Neural cell (in vitro differentiated cells): ENCODE results near the gene ADPRS. TPM values are rescaled to one million over a fixed set of nuclear protein-coding genes. Genes with fewer than 3 reads are reported as not detected.

Source experiments
- H2AFZ ChIP-seq: fragments of 200-600, 300-800 bp; sonication (generic), shearing (Covaris generic); 2 replicates; pipeline ENCODE4 v1.6.0; 2014; ENCODE audit warnings: low read depth, mild to moderate bottlenecking, antibody characterized with exemption, low read length, moderate library complexity
- H3F3A ChIP-seq: fragments of 200-600 bp; shearing (Covaris generic); 2 replicates; pipeline ENCODE4 v1.6.1; 2016; ENCODE audit warnings: mild to moderate bottlenecking, moderate library complexity, mixed read lengths, antibody characterized with exemption, low read length; ENCODE audit not compliant: insufficient read depth, poor library complexity, severe bottlenecking
- H3K27ac ChIP-seq: fragments of 200-600, 300-800 bp; sonication (generic), shearing (Covaris generic); 2 replicates; pipeline ENCODE4 v1.5.1; 2014; ENCODE audit warnings: mild to moderate bottlenecking, low read length, moderate library complexity
- H3K27me3 ChIP-seq: fragments of 300-800, 200-600 bp; sonication (generic), shearing (Covaris generic); 2 replicates; pipeline ENCODE4 v1.6.0; 2014; ENCODE audit warnings: mild to moderate bottlenecking, low read depth, low read length, moderate library complexity; ENCODE audit not compliant: insufficient read depth
- H3K36me3 ChIP-seq: fragments of 300-800, 200-600 bp; sonication (generic), shearing (Covaris generic); 2 replicates; pipeline ENCODE4 v1.5.1; 2014; ENCODE audit warnings: mild to moderate bottlenecking, antibody characterized with exemption, low read length, moderate library complexity; ENCODE audit not compliant: insufficient read depth
- H3K4me2 ChIP-seq: fragments of 300-800, 200-600 bp; sonication (generic), shearing (Covaris generic); 2 replicates; pipeline ENCODE4 v1.6.0; 2014; ENCODE audit warnings: mild to moderate bottlenecking, low read length
- H3K4me3 ChIP-seq: fragments of 300-800, 200-600 bp; sonication (generic), shearing (Covaris generic); 2 replicates; pipeline ENCODE4 v1.5.1; 2014; ENCODE audit warnings: mild to moderate bottlenecking, low read length, moderate library complexity
- H3K79me2 ChIP-seq: fragments of 200-600 bp; shearing (Covaris generic); replicated peaks from 2 replicates; pipeline ENCODE4 v1.6.0; 2014; ENCODE audit warnings: mild to moderate bottlenecking, low read length, moderate library complexity; ENCODE audit not compliant: insufficient read depth
- H3K9ac ChIP-seq: fragments of 300-800, 200-600 bp; sonication (generic), shearing (Covaris generic); 2 replicates; pipeline ENCODE4 v1.6.1; 2016; ENCODE audit warnings: mild to moderate bottlenecking, low read length, mixed read lengths
- H3K9me2 ChIP-seq: fragments of 200-600 bp; shearing (Covaris generic); 2 replicates; pipeline ENCODE4 v1.6.1; 2016; ENCODE audit warnings: mild to moderate bottlenecking, low read length, mixed read lengths; ENCODE audit not compliant: insufficient read depth
- H3K9me3 ChIP-seq: fragments of 200-600, 300-800 bp; sonication (generic), shearing (Covaris generic); 2 replicates; pipeline ENCODE4 v1.6.1; 2016; ENCODE audit warnings: mild to moderate bottlenecking, mixed run types, low read length, moderate library complexity, mixed read lengths
- H4K20me1 ChIP-seq: fragments of 200-600 bp; shearing (Covaris generic); 2 replicates; pipeline ENCODE4 v1.6.1; 2016; ENCODE audit warnings: mild to moderate bottlenecking, mixed run types; ENCODE audit not compliant: insufficient read depth
- CTCF ChIP-seq: fragments of 450-650 bp; IDR thresholded peaks from 2 replicates; pipeline ENCODE4 v1.5.1; 2014; ENCODE audit warnings: antibody characterized with exemption, mild to moderate bottlenecking, moderate library complexity; ENCODE audit not compliant: poor library complexity, severe bottlenecking
- EP300 ChIP-seq: fragments of 450-650 bp; conservative IDR thresholded peaks from 2 replicates; pipeline ENCODE4 v1.6.1; 2014; ENCODE audit warnings: antibody characterized with exemption, mild to moderate bottlenecking, moderate library complexity; ENCODE audit not compliant: poor library complexity, severe bottlenecking
- EZH2 ChIP-seq: fragments of 200-600, 300-800 bp; shearing (Covaris generic), sonication (generic); IDR thresholded peaks from 2 replicates; pipeline ENCODE4 v1.6.1; 2014; ENCODE audit warnings: antibody characterized with exemption, low read length, borderline replicate concordance, mild to moderate bottlenecking; ENCODE audit not compliant: insufficient read depth, poor library complexity, severe bottlenecking
- MXI1 ChIP-seq: fragments of 450-650 bp; conservative IDR thresholded peaks from 2 replicates; pipeline ENCODE4 v1.6.1; 2014; ENCODE audit warnings: antibody characterized with exemption, mild to moderate bottlenecking; ENCODE audit not compliant: poor library complexity, severe bottlenecking
- POLR2AphosphoS5 ChIP-seq: IDR thresholded peaks from 2 replicates; pipeline ENCODE4 v1.6.1; 2012
- RAD21 ChIP-seq: fragments of 450-650 bp; conservative IDR thresholded peaks from 2 replicates; pipeline ENCODE4 v1.6.1; 2014; ENCODE audit warnings: antibody characterized with exemption, mild to moderate bottlenecking, moderate library complexity
- SMC3 ChIP-seq: fragments of 450-650 bp; conservative IDR thresholded peaks from 2 replicates; pipeline ENCODE4 v1.6.1; 2014; ENCODE audit warnings: antibody characterized with exemption, mild to moderate bottlenecking, moderate library complexity; ENCODE audit not compliant: poor library complexity
- TAF1 ChIP-seq: IDR thresholded peaks from 2 replicates; pipeline ENCODE4 v1.6.1; 2012; ENCODE audit warnings: low read depth
- polyA plus RNA-seq: library from polyadenylated mRNA; depleted of rRNA; stranded (reverse); fragments of >200 nt; gene quantifications from 2 replicates; pipeline ENCODE4 v1.2.3, GENCODE V29; 2014
- TF ChIP-seq, protein P1 (sequence below): IDR thresholded peaks from 2 replicates; pipeline ENCODE4 v1.6.1; 2012; ENCODE audit warnings: borderline replicate concordance

The ADPRS gene
- polyA plus RNA-seq, 1 donor from 2014 or later: 66.7 TPM

- no peaks in the 10 kb centered on the region for H4K20me1 ChIP-seq
- no peaks in the 10 kb centered on the region for H3K9me3 ChIP-seq
- H3K9me2 ChIP-seq: no peaks in the 10 kb centered on the region
- H3K36me3 ChIP-seq: no peaks in the 10 kb centered on the region
- H3K9ac ChIP-seq: no peak overlapping the region
- no peak overlapping the region for H3K4me2 ChIP-seq
- TF ChIP-seq EP300 (no peak), CTCF (no peak), EZH2 (no peak), SMC3 (no peak), TAF1 (no peak), POLR2AphosphoS5 (no peak), RAD21 (no peak), MXI1 (no peak)
- TF ChIP-seq, protein P1, sequence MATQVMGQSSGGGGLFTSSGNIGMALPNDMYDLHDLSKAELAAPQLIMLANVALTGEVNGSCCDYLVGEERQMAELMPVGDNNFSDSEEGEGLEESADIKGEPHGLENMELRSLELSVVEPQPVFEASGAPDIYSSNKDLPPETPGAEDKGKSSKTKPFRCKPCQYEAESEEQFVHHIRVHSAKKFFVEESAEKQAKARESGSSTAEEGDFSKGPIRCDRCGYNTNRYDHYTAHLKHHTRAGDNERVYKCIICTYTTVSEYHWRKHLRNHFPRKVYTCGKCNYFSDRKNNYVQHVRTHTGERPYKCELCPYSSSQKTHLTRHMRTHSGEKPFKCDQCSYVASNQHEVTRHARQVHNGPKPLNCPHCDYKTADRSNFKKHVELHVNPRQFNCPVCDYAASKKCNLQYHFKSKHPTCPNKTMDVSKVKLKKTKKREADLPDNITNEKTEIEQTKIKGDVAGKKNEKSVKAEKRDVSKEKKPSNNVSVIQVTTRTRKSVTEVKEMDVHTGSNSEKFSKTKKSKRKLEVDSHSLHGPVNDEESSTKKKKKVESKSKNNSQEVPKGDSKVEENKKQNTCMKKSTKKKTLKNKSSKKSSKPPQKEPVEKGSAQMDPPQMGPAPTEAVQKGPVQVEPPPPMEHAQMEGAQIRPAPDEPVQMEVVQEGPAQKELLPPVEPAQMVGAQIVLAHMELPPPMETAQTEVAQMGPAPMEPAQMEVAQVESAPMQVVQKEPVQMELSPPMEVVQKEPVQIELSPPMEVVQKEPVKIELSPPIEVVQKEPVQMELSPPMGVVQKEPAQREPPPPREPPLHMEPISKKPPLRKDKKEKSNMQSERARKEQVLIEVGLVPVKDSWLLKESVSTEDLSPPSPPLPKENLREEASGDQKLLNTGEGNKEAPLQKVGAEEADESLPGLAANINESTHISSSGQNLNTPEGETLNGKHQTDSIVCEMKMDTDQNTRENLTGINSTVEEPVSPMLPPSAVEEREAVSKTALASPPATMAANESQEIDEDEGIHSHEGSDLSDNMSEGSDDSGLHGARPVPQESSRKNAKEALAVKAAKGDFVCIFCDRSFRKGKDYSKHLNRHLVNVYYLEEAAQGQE: no peak
- no peaks in the 10 kb centered on the region for H3K27me3 ChIP-seq
- no peak overlapping the region for H2AFZ ChIP-seq
- H3K4me3 ChIP-seq: no peak overlapping the region
- H3F3A ChIP-seq: no peaks in the 10 kb centered on the region
- no peaks in the 10 kb centered on the region for H3K79me2 ChIP-seq
- no peak overlapping the region for H3K27ac ChIP-seq
Measured at GRCh38 chr1:36080236-36080635, 8.5 kb upstream of the ADPRS start.

- Histone ChIP-seq H4K20me1 (no peaks in the 10 kb centered on the region), H3K4me2 (no peak overlapping the region), H3K79me2 (no peaks in the 10 kb centered on the region), H3K9me3 (no peaks in the 10 kb centered on the region), H2AFZ (no peak overlapping the region), H3F3A (no peaks in the 10 kb centered on the region), H3K27ac (no peak overlapping the region), H3K4me3 (no peak overlapping the region), H3K9me2 (no peaks in the 10 kb centered on the region), H3K36me3 (no peaks in the 10 kb centered on the region), H3K27me3 (no peaks in the 10 kb centered on the region), H3K9ac (no peak overlapping the region)
- TF ChIP-seq RAD21 (no peak), TAF1 (no peak), SMC3 (no peak), CTCF (no peak)
- TF ChIP-seq, protein P1: no peak
Measured at GRCh38 chr1:36080801-36081200, 7.9 kb upstream of the ADPRS start.
